PC-9 (cell line): ENCODE measurements around the gene ODF2. TPM values are rescaled to one million over a fixed set of nuclear protein-coding genes. Genes with fewer than 3 reads are reported as not detected.

Source experiments
- BruUV-seq: library from RNA; stranded (reverse); fragments of 400-500 nt; replicated peaks from 2 replicates; lab custom pipeline; 2021; lab: Mats Ljungman, UMichigan
- CTCF ChIA-PET: fragments of 300-600 bp; sonication (Branson Sonifier 250); formaldehyde crosslinking; loops from one replicate; lab custom pipeline; 2022; ENCODE audit warnings: antibody characterized with exemption; lab: Charles Lee
- POLR2A ChIA-PET: fragments of 300-600 bp; sonication (Branson Sonifier 250); formaldehyde crosslinking; loops from one replicate; lab custom pipeline; 2022; ENCODE audit warnings: antibody characterized with exemption; ENCODE audit not compliant: unreplicated experiment; lab: Charles Lee
- DNase-seq, 2 experiments: peaks; one replicate each; pipeline versions ENCODE4 v3.0.0 to v3.0.0-alpha.2; 2015 to 2022; ENCODE audit warnings: mixed read lengths in 1 of 2
- H2AFZ ChIP-seq: fragments of 200-600 bp; sonication (generic); 2 replicates; pipeline ENCODE4 v1.8.1; 2017; ENCODE audit warnings: antibody characterized with exemption
- H3F3A ChIP-seq: fragments of 200-600 bp; sonication (generic); 2 replicates; pipeline ENCODE4 v1.8.1; 2017; ENCODE audit warnings: antibody characterized with exemption, mild to moderate bottlenecking, low read depth; ENCODE audit not compliant: insufficient read depth
- H3K27ac ChIP-seq: fragments of 200-600 bp; sonication (generic); 2 replicates; pipeline ENCODE4 v1.6.1; 2016; ENCODE audit warnings: mixed run types
- H3K27me3 ChIP-seq: fragments of 200-600 bp; sonication (generic); 2 replicates; pipeline ENCODE4 v1.6.1; 2016; ENCODE audit warnings: low read depth, mixed run types; ENCODE audit not compliant: insufficient read depth
- H3K36me3 ChIP-seq: fragments of 200-600 bp; sonication (generic); 2 replicates; pipeline ENCODE4 v1.6.1; 2016; ENCODE audit warnings: low read depth, mixed run types
- H3K4me1 ChIP-seq: fragments of 200-600 bp; sonication (generic); replicated peaks from 2 replicates; pipeline ENCODE4 v1.6.1; 2016; ENCODE audit warnings: mixed run types; ENCODE audit not compliant: insufficient read depth
- H3K4me2 ChIP-seq: fragments of 200-600 bp; sonication (generic); 2 replicates; pipeline ENCODE4 v1.6.1; 2017; ENCODE audit warnings: mixed run types
- H3K4me3 ChIP-seq: fragments of 200-600 bp; sonication (generic); 2 replicates; pipeline ENCODE4 v1.6.1; 2016; ENCODE audit warnings: mixed run types
- H3K79me2 ChIP-seq: fragments of 200-600 bp; sonication (generic); 2 replicates; pipeline ENCODE4 v1.6.1; 2017; ENCODE audit warnings: low read depth, mixed run types
- H3K9me2 ChIP-seq: fragments of 200-600 bp; sonication (generic); 2 replicates; pipeline ENCODE4 v1.8.1; 2017; ENCODE audit warnings: mild to moderate bottlenecking; ENCODE audit not compliant: insufficient read depth
- H3K9me3 ChIP-seq: fragments of 200-600 bp; sonication (generic); 2 replicates; pipeline ENCODE4 v1.8.1; 2016; ENCODE audit warnings: low read depth; ENCODE audit not compliant: insufficient read depth
- H4K20me1 ChIP-seq: fragments of 200-600 bp; sonication (generic); 2 replicates; pipeline ENCODE4 v1.8.1; 2017; ENCODE audit not compliant: insufficient read depth
- CTCF ChIP-seq: fragments of 200-600 bp; sonication (generic); conservative IDR thresholded peaks from 2 replicates; pipeline ENCODE4 v1.6.1; 2017; ENCODE audit warnings: mixed run types, antibody characterized with exemption, mild to moderate bottlenecking, moderate library complexity
- EZH2 ChIP-seq: fragments of 200-600 bp; sonication (generic); IDR thresholded peaks from 2 replicates; pipeline ENCODE4 v1.8.0; 2017; ENCODE audit warnings: antibody characterized with exemption, low read depth
- intact Hi-C: fragments of 100-400 bp; cut with micrococcal nuclease; formaldehyde crosslinking; loops from one replicate; pipeline ENCODE4 v1.10.0; 2022; ENCODE audit not compliant: unreplicated experiment
- total RNA-seq: library from RNA; stranded (reverse); gene quantifications from 2 replicates; pipeline ENCODE4 v1.2.3, GENCODE V29; 2021

ODF2 gene
- total RNA-seq, 1 experiment from 2014 or later, result 58.2 TPM

DNA sequence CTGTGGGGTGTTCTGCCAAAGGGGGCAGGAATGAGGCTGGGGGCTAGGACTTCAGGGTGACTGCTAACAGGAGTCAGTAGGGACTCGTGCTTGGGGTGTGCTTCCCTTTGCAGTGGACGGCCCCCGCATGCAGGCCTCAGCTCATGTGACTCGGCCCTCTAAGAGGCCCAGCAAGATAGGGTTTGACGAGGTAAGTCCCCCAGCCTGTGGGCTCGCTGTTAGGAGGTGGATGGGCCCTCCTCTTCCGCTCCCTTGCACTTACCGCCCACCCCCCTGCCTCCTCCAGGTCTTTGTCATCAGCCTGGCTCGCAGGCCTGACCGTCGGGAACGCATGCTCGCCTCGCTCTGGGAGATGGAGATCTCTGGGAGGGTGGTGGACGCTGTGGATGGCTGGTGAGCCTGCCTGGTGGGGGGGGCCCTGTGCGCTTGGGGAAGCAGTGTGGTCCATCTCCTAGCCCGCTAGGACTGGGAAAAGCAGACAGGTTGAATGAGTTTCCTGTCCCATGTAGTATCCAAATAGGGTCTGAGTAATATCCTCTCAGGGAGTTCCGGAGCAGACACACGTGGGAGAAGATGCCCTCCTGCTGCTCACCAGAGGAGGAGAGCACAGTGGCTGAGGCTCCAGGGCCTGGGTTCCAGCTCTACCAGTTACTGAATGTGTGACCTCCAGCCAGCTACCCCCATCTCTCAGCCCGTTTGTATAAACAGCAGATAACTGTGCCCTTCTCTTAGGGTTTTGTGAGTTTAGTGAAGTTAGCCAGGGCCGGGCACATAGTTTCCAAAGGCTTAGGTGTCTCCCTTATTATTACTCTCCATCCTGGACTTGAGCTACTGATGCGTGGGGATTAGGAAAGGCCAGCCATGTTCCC, 26.9 kb upstream of the ODF2 start:
- Histone ChIP-seq H4K20me1 (no peaks in the 10 kb centered on the region), H3K36me3 (no peaks in the 10 kb centered on the region), H3K4me1 (peaks cover 2% of the 10 kb centered on the region; the same call in 1 of the 2 replicates), H3K79me2 (no peaks in the 10 kb centered on the region), H3K4me3 (no peak overlapping the region), H3F3A (no peaks in the 10 kb centered on the region), H2AFZ (no peak overlapping the region), H3K4me2 (no peak overlapping the region), H3K27me3 (no peaks in the 10 kb centered on the region), H3K9me2 (no peaks in the 10 kb centered on the region), H3K9me3 (no peaks in the 10 kb centered on the region), H3K27ac (no peak overlapping the region)
- DNase-seq, result no peak
- BruUV-seq, result no TSS peak
- CTCF ChIA-PET, result interaction anchor here (0.7 kb wide), 1 partner anchor 162 kb away, joined by 5 read pairs; no protein-coding TSS in a partner anchor
- TF ChIP-seq EZH2, result no peak
- no peak for TF ChIP-seq CTCF
- intact Hi-C loops, result no loop called here
- POLR2A ChIA-PET, result interaction anchor here (0.6 kb wide), 1 partner anchor 8 kb away, joined by 3 read pairs; no protein-coding TSS in a partner anchor

GRCh38 chr9:128429513-128430086, 26.2 kb upstream of the ODF2 start:
- no peaks in the 10 kb centered on the region for H3K36me3 ChIP-seq
- intact Hi-C loops, result no loop called here
- CTCF ChIA-PET, result interaction anchor here (0.7 kb wide), 2 partner anchors 9 to 162 kb away, joined by 3 to 5 read pairs; no protein-coding TSS in a partner anchor
- H3K27ac ChIP-seq, result no peak overlapping the region
- no peak for TF ChIP-seq EZH2
- TF ChIP-seq CTCF, result no peak
- H3K4me3 ChIP-seq, result no peak overlapping the region
- H2AFZ ChIP-seq, result no peak overlapping the region
- H3K27me3 ChIP-seq, result no peaks in the 10 kb centered on the region
- POLR2A ChIA-PET, result interaction anchor here (0.6 kb wide), 1 partner anchor 9 kb away, joined by 3 read pairs; no protein-coding TSS in a partner anchor
- no peaks in the 10 kb centered on the region for H3K9me2 ChIP-seq
- no peaks in the 10 kb centered on the region for H4K20me1 ChIP-seq
- no TSS peak for BruUV-seq
- no peaks in the 10 kb centered on the region for H3K79me2 ChIP-seq
- no peak overlapping the region for H3K4me2 ChIP-seq
- DNase-seq, result no peak
- H3K9me3 ChIP-seq, result no peaks in the 10 kb centered on the region
- no peaks in the 10 kb centered on the region for H3K4me1 ChIP-seq
- H3F3A ChIP-seq, result no peaks in the 10 kb centered on the region

DNA sequence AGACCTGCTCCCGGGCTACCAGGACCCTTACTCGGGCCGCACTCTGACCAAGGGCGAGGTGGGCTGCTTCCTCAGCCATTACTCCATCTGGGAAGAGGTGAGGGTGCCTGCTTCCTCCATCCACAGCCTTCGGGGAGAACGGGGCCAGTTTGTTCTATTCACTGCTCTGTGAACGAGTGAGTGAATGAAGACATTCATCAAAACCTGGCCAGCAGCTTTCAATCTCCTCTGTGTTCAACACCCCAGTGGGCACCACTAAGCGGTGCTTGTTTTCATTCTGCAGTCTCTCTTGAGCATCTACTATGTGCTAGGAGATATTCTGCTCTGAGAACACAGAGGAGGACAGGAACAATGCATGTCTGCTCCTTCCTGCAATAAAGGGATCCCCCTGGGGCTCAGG, 24.6 kb upstream of the ODF2 start:
- Histone ChIP-seq H3K79me2 (no peaks in the 10 kb centered on the region), H2AFZ (no peak overlapping the region), H4K20me1 (no peaks in the 10 kb centered on the region), H3K27ac (no peak overlapping the region), H3K4me2 (no peak overlapping the region), H3K9me2 (no peaks in the 10 kb centered on the region), H3K27me3 (no peaks in the 10 kb centered on the region), H3K9me3 (no peaks in the 10 kb centered on the region), H3K36me3 (no peaks in the 10 kb centered on the region), H3F3A (no peaks in the 10 kb centered on the region), H3K4me3 (no peak overlapping the region), H3K4me1 (no peaks in the 10 kb centered on the region)
- no TSS peak for BruUV-seq
- POLR2A ChIA-PET, result no interaction called here
- no peak for TF ChIP-seq CTCF
- no peak for TF ChIP-seq EZH2
- no peak for DNase-seq
- CTCF ChIA-PET, result no interaction called here
- intact Hi-C loops, result no loop called here
